H1 (cell line): Measurements from ENCODE around the gene NR1I3. TPM values are rescaled to one million over a fixed set of nuclear protein-coding genes. Genes with fewer than 3 reads are reported as not detected.

ENCODE experiments used
- SIN3A ChIP-seq, 2 experiments: IDR thresholded peaks in 1 of 2; conservative IDR thresholded peaks in 1 of 2; 2 replicates each; pipeline ENCODE4 v1.6.1; 2011 to 2012; ENCODE audit warnings: low read length in 2 of 2, improper control_type of control experiment in 1 of 2, low read depth in 1 of 2, mild to moderate bottlenecking in 1 of 2
- polyA plus RNA-seq, 7 experiments: library from polyadenylated mRNA; depleted of rRNA in 3 of 7; stranded (reverse) in 5 of 7; unstranded in 2 of 7; fragments of >200 nt in 5 of 7; fragments of 200-250 nt in 2 of 7; gene quantifications; 1 replicate in 5 of 7; 2 replicates in 1 of 7; 4 replicates in 1 of 7; pipeline versions ENCODE4 v1.2.1 to v1.2.3, GENCODE V29; 2011 to 2013; ENCODE audit warnings: missing spikeins in 2 of 7, mixed read lengths in 2 of 7
- total RNA-seq: library from RNA; stranded (reverse); fragmentation: NEBNext Ultra II Directional; extraction: Animal tissue kit (Norgen Biotek cat#: 25700); gene quantifications from 2 replicates; pipeline ENCODE4 v1.2.1, GENCODE V29; 2021

NR1I3 gene
- total and polyA plus RNA-seq, 2 of the 8 experiments (the other 6 are each of a cell fraction or from before 2014, with no cell fraction given) = not detected

- TF ChIP-seq SIN3A (conservative IDR thresholded peaks at IDR 0.05 in 1 of 2, IDR thresholded peaks at IDR 0.05 in 1 of 2; ENCODE audit: low read depth in 1 of 2, low read length in 2 of 2) = no peak
Measured at GRCh38 chr1:161238039-161238473, at the start of gene NR1I3 (continued).
